Activated CD4-positive, alpha-beta T cell treated with anti-CD3 and anti-CD28 coated beads, Interleukin-2, Interleukin-6, amounts not matched to agents 100 ng/mL and 50 ng/mL, durations not matched to agents 16 hours and 8 hours (primary cell): ENCODE data around the gene TRABD.

Experiments
- DNase-seq: peaks from one replicate; pipeline ENCODE4 v3.0.0-alpha.2; 2020

The TRABD gene

GRCh38 chr22:50220603-50221409 is 35.1 kb downstream of the TRABD start:
- no peak for DNase-seq

- DNase-seq: no peak
These were observed 35.9 kb downstream of the TRABD start for GRCh38 chr22:50221410-50222300.

GRCh38 chr22:50222508-50222907 is 36.8 kb downstream of the TRABD start:
- DNase-seq: no peak

GRCh38 chr22:50224071-50224470 is 38.4 kb downstream of the TRABD start:
- no peak for DNase-seq

- DNase-seq: no peak
These were observed 39.7 kb downstream of the TRABD start for GRCh38 chr22:50225200-50225969.

GRCh38 chr22:50226063-50226874 is 40.6 kb downstream of the TRABD start:
- no peak for DNase-seq

- no peak for DNase-seq
These were observed 41.1 kb downstream of the TRABD start for GRCh38 chr22:50226875-50227165.

- DNase-seq: no peak
These were observed 42.0 kb downstream of the TRABD start for GRCh38 chr22:50227579-50228215.

GRCh38 chr22:50228366-50228765 is 42.7 kb downstream of the TRABD start:
- DNase-seq: no peak

GRCh38 chr22:50229370-50229769 is 43.7 kb downstream of the TRABD start:
- DNase-seq: no peak

- no peak for DNase-seq
These were observed 46.9 kb downstream of the TRABD start for GRCh38 chr22:50232481-50233151.

- DNase-seq: no peak
These were observed 47.5 kb downstream of the TRABD start for GRCh38 chr22:50233223-50233622.

GRCh38 chr22:50236731-50237409 is 51.2 kb downstream of the TRABD start:
- DNase-seq: no peak

GRCh38 chr22:50238755-50239154 is 53.0 kb downstream of the TRABD start:
- DNase-seq: no peak

- no peak for DNase-seq
These were observed 56.8 kb downstream of the TRABD start for GRCh38 chr22:50242406-50242949.

GRCh38 chr22:50243685-50244419 is 58.1 kb downstream of the TRABD start:
- DNase-seq: no peak

- DNase-seq: peak; percentile 96
These were observed 58.9 kb downstream of the TRABD start, which contains the start of gene TUBGCP6 for GRCh38 chr22:50244420-50245213. TSS of gene TUBGCP6 (minus strand) at chr22:50245023. CDS start at chr22:50244459, 564 bp downstream.

- DNase-seq: no peak
These were observed 59.7 kb downstream of the TRABD start for GRCh38 chr22:50245214-50246072.
